NCI-H1092 (cell line): ENCODE data around the gene CDC42BPB.
"Not testable (repeated sequence)": the region's sequence is repeated elsewhere in the genome, so short reads cannot be mapped to it uniquely, and the experiment has no call there.

Experiments used
- DNase-seq: peaks from one replicate; lab custom pipeline; 2025; lab: John Stamatoyannopoulos, UW

CDC42BPB gene

DNA sequence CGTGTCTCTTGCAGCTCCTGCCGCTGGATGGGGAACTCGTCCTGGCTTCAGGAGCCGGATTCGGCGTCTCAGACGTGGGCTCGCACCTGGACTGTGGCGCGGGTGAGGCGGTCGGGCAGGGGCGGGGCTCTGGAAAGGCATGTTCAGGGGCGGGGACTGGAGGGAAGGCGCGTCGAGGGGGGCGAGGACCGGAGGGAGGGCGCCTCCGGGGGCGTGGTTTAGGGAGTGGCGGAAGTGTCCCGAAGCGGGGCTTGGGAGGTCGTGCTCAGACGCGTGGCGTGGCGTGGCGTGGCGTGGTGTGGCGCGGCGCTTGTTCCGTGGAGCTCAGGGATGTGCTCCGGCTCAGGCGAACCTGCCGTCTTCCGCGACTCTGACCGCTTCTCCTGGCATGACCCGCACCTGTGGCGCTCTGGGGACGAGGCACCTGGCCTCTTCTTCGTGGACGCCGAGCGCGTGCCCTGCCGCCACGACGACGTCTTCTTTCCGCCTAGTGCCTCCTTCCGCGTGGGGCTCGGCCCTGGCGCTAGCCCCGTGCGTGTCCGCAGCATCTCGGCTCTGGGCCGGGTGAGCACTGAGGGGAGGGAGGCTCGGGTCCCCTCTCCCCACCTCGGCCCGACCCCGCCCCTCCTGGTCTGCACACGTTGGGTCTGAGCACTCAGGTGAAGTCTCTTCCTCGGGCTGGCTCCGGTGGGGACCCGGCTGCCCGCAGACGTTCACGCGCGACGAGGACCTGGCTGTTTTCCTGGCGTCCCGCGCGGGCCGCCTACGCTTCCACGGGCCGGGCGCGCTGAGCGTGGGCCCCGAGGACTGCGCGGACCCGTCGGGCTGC lies 128.7 kb downstream of the CDC42BPB start:
- no peak for DNase-seq

DNA sequence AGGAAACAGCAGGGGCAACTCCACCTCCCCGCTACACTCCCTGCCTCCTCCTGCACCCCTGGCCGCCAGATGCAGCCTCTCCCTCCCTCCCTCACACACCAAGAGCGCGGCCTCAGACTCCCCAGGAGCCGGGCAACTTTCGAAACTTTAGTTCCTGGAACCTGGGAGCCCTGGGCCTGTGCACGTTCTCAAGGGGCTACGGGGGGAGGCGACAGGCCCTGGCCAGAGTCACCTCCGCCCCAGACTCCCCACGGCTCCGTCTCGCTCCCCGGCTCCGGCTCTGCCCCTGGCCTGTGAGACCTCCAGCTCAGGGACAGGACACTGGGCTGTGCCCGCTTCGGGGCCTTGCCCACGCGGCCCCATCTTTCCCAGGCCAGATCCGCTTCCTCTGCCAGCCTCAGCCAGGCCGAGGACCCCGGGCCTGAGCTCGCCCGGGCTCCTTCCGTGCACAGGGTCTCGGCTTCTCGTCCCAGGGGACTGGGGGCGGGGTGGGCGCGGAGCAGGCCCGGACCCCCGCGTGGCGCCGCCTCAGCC lies 129.4 kb downstream of the CDC42BPB start:
- DNase-seq = no peak

DNA sequence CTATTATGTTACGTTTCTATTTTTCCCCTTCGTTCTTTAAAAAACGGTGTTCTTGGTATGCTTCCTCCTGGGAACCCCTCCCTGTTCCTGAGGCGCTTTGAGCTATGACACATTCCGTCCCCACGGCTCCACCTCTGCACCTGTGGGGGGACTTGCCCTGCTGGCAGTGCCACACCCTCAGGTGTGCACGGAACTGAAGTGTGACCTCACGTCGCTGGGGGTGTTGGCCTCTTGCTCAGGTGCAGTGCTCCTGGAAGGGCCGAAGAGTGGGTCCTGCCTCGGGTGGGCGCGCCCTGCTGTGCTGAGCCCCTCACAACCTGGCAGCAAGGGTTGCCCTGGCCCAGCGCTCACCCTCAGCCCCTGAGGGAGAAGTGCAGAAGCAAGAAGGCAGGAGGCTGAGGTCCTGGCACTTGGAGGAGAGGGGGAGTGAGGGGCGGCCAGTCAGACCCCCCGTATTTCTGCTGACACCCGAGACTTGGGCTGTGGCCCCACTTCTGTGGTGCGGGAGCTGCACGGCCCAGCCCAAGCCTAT lies 129.9 kb downstream of the CDC42BPB start:
- no peak for DNase-seq

DNA sequence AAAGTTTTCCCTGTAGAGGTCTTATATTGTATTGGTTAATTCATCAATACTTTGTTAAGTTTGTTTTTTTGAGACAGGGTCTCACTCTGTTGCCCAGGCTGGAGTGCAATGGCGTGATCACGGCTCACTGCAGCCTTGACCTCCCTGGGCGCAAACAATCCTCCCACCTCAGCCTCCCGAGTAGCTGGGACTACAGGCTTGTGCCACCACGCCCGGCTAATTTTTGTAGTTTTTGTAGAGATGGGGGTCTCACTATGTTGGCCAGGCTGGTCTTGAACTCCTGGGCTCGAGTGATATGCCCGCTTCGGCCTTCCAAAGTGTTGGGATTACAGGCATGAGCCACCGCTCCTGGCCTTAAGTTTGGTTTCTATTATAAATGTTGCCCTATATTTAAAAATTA lies 130.5 kb downstream of the CDC42BPB start:
- DNase-seq = not testable (repeated sequence)

DNA sequence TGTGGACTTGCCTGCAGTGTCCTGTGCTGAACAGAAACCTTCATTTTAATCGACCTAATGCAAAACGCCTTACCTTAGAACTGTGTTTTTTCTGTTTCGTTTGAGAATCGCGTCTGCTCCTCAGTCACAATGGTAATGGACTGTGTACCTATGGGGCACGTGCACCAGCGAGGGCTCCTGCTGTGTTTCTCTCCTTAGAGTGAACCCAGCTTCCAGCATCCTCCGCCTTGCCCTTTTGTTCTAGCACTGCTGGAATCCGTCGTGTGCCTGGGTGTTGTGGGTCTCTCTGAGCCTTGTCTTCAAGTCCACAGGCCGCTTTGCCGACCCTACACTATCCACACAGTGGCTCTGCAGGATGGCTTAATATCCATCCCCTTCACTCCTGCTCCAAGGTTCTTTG lies 131.2 kb downstream of the CDC42BPB start:
- no peak for DNase-seq

DNA sequence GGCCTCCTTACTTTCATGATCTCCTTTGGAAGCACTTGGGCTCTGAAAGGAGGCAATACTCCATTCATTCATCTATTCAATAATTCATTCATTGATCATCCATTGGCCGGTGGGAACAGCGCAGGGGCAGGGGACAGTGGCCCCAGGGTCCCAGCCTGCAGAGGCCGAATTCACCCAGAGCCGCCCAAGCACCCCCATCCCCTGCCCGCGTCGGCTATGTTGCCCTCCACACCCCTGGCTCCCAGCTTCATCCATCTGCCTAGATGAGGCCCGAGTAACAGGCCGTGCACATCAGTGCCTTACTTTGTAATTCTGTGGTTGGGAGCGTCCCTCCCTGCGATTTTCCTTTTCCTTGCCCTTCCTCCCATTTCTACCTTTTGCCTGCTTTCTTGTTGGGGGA lies 131.7 kb downstream of the CDC42BPB start:
- DNase-seq = no peak

DNA sequence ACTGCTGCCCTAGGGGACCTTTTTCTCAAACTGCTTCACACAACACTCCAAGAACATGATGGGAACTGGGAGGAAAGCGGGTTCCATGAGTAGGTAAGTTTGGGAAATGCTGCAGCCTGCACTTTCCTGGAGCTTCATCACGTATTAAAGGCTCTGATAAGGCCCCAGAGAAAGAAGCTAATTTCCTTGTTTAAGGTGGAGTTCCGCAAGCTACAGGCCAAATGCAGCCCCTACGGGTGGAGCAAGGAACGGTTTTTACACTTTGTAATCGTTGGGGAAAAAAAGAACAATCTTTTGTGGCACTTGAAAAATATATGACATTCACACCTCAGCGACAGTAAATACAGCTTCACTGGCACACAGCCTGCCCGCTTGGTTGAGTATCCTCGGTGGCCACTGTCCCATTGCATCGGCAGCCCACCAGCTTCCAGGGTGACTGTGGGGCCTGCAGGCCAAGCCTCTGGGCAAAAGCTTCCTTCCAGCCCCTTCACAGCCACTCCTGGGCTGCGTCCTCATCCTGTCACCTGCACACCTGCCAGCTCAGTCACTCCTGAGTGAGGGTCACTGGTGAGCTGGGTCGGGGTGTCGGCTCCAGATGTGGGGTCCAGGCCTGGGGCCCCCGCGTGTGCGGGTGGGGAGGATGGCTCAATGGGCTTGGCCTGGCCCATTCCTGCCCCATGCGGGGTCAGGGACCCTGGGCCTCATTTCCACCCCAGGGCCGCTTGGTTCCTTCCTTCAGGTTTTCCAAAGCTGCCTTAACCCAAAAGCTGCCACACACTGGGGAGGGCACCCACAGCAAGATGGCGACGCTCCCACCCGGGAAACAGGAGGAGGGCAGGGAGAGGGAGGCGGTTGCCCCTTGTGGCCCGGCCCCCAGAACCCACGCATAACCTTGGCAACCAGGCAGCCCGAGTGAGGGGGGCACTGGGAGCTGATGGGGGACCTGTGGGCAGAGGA lies 132.4 kb downstream of the CDC42BPB start:
- no peak for DNase-seq

DNA sequence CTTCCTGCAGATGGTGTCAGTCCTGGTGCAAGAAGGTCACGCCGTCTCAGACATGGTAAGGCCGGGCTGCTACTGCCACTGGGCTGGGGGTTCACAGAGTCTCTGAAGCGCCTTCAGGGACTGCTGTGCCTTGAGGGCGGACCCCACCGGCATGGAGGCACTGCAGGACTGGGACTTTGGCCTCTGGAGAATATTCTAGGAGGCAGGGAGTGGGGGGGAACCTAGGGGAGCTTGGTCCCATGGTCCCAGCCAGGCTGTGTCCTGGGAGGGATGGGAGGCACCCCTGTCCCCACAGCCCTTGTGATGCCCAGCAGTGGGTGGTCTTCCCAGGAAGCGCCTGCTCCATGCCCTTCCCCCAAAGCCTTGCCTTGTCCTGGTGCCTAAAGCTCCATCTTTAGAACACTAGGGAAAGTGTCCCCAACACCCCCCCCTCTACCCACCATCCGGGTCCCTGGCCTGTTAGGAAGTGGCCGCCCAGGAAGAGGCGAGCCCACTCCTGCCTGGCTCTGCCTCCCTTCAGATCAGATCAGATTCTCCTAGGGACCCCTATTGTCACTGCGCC lies 133.3 kb downstream of the CDC42BPB start:
- DNase-seq = no peak

DNA sequence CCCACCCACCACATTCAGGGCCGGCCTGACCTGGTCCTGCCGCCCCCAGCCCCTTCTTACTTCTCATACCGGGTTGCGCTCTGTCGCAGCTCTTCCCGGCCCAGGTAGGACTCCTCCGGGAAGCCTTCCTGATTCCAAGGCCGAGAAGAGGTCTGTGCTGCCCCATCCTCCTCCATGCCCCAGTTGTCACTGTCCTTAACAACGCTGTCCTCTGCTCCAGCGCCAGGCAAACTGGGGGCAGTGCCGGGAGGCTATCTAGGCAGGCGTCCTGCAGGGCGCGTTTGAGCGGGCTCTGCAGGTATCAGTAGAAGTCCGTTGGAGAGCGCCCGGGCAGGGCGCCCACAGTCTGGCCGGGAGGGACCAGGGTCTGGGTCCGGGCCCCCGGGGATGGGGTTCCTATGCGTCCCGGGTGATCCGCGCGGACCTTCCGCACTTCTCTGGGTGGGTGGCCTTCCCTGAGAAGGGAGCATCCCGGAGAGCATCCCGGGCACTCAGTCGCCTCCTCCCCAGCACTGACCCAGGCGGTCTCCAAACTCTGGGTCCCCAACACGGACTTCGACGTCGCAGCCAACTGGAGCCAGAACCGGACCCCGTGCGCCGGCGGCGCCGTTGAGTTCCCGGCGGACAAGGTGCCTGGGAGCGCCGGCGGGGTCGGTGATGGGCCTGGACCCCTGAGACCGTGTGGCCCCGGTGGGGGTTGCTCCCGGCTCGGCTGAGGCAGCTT lies 134.0 kb downstream of the CDC42BPB start:
- DNase-seq = no peak

DNA sequence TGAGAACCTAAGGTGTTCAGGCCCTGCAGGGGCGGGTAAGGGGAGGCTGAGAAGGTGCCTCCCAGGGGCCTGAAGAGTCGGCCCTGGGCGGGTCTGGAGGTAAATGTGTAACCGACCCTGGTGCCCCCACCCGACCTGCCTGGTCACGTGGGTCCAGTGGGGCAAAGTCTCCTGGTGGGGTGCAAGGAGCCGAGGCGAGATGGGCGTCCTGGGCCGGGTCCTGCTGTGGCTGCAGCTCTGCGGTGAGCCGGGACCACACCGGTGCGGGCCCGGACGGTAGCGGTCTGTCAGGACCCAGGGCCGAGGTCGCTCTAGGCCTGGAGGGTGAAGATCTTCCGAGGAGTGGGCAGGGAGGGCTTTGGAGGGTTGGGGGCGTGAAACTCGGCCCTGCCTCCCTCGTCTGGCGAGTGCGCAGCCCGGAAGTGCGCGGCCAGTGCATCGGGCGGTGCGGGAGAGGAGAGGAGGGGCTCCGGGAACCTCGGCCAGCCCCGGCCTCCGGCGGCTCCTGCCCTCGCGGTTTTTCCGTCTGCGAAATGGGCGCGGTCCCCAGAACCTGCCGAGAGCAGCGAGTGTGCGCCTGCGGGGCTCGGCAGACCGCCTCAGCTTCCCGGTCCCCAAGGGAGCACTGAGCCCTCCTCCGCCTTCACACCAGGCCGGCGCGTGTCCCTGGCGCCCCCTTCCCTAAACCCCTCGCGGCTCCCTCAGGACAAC lies 134.7 kb downstream of the CDC42BPB start, which contains the start of gene AMN:
TSS of gene AMN (plus strand) at position 174 of the 711 bp plus-strand sequence. CDS start at position 200, 26 bp downstream.
- no peak for DNase-seq

DNA sequence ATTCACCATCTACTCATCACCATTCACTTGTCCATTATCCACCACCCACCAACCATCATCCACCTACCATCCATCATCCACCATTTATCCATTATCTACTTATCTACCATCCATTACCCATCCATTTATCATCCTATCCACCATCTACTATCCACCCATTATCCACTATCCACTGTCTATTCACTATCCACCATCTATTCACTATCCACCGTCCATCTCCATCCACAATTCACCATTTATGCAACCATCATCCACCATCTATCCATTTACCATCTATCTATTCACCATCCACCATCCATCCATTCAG lies 136.4 kb downstream of the CDC42BPB start:
- no peak for DNase-seq

DNA sequence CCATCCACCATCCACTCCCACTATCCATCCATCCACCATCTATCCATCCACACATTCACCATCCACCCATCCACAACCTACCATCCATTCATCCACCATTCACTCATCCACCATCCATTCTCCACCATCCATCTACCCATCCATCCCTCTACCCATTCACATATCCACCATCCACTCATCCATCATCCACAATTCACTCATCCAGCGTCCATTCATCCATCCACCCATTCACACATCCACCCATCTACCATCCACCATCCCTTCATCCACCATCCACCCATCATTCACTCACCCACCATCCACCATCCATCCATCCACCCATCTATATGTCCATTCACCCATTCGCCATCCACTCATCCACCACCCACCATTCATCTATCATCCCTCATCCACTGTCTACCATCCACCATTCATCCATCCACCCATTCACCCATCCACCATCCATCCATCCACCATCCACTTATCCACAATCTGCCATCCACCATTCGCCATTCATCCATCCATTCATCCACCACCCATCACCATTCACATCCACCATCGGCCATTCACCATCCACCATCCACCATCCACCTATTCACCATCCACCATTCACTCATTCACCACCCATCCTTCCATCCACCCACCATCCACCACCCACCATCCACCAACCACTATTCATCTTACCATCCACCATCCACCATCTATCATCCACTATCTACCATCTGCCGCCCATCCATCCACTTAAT lies 136.9 kb downstream of the CDC42BPB start:
- DNase-seq = no peak

DNA sequence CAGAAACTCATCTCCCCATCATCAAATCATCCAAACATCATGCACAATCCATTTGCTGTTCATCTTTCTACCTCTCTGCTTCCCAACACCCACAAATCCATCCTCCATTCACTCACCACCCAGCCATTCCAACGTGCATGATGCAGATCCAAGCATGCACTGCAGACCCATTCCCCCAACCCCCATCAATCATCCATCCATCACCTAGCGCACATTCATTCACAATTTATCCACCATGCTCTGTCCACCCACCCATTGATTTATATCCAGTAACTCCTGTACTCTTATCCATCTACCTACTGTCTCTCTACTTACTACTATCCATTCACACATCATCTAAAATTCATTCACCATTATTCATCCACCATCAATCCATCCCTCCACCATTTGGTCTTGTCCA lies 138.9 kb downstream of the CDC42BPB start:
- DNase-seq = no peak

DNA sequence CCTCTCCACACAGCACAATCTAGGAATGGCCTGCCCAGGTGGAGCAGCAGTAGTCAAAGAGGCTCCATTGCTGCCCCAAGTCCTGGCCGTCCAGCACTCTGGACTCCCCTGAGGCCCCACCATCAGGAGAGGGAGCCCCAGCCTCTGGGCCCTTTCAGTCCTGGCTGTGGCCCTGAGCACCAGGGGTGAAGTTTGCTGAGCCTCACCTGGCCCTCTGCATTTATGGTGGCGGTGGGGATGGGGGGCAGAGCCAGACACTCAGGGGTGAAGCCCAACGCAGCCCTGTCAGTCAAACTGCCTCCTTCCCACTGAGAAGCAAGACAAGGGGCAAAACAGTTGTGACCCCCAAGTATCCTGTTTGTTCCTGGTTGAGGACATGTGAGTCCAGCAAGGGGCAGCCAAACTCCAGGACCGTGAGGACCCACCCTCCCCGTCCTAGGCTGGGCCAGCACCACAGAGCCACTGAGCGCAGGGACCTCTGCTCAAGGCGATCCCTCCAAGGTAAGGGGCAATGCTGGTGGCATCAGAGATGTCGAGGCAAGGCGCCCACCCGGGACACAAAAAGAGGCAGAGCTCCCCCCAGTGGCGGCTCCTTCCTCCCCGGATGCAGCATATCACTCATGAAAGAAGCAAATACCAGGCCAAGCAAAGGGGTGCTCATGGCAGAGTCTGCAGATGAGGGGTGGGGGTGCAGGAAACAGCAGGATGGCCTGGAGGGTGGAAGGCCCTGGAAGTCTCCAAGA lies 139.7 kb downstream of the CDC42BPB start:
- peak; percentile 58 for DNase-seq

DNA sequence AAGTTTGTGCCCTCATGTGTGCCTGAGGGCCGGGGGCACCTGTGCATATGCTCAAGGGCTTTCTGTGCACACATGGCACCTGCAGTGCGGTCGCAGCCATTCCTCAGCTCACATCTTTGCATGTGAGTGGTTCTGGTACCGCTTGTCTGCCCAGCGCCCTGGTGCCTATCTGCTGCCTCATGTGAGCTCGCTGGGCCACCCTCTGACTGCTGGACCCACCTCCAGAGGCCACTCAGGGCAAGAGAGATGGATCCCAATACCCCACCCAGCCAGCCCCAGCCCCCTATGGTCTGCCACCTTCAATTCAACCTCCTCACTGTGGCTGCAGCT lies 140.3 kb downstream of the CDC42BPB start:
- no peak for DNase-seq

DNA sequence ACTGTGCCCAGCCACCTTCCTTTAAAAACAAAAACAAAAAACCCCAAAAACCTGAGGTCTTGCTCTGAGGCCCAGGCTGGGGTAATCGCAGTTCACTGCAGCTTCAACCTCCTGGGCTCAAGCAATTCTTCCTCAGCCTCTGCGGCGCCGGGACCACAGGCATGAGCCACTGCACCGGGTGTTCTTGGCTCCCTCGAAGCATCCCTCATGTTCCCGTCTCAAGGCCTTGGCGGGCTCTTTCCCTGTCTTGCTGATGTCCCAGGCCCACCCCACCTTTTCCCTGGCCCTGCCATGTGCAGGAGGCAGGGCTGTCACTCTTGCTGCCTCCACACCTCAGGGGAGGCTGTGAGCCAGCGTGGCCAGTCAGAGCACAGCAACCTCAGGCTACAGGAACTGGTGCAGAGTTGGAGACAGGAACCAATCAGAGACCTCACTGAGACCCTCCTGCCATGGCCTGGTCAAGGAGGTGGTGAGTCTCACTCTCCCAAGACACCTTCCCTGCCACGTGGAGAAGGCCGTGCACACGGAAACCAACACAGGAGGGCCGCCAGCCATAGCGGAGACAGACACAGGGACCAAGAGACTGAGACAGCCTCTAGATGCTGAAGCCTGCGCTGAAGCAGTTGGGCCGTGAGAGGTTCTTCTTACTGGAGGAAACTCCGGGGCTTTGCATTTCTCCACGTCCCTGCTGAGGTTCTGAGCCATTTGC lies 140.8 kb downstream of the CDC42BPB start:
- no peak for DNase-seq

DNA sequence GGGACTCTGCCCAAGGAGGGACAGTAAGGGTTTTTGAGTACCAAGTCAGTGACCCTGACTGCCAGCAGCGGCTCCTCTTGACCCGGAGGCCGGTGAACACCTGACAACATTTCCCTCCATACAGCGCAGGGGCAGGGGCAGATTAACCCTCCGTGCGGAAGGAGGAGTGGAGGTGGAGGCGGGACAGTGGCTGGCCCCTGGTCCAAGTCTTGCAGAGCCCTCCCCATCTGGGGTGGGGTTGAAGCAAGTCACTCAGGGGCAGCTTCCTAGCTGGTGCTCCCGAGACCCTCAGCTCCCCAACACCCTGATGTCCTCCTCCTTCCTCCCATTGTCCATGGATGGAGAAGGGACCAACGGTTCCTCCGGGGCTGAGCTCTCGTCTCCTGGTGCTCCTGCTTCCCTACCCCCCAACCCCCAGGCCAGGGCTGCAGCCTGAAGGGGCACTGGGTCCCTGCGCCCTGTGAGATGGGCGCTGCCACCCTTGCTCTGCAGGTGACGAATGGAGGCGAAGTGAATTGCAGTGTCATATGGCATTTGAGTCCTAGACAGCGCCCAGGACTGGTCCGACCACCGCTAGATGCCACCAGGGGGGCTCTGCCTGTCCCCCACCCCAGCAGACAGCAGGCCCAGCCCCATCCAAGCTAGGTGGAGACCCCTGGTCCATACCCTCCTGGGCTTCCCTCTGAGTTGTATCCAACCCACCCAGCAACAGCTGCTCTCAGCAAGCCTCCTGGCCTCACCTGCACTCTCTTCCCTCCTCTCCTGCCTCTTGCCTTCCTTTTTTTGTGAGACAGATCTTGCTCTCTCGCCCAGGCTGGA lies 141.8 kb downstream of the CDC42BPB start:
- DNase-seq = no peak
